Caco-2 (cell line): ENCODE results near the gene ASL. TPM values are rescaled to one million over a fixed set of nuclear protein-coding genes. Genes with fewer than 3 reads are reported as not detected.
"Not testable (repeated sequence)": the region's sequence is repeated elsewhere in the genome, so short reads cannot be mapped to it uniquely, and the experiment has no call there.

ENCODE experiments used
- BruUV-seq: library from RNA; stranded (reverse); fragments of 400-500 nt; replicated peaks from 2 replicates; lab custom pipeline; 2021; lab: Mats Ljungman, UMichigan
- CTCF ChIA-PET: fragments of 300-600 bp; sonication (Branson Sonifier 250); formaldehyde crosslinking; loops from one replicate; lab custom pipeline; 2022; ENCODE audit warnings: antibody characterized with exemption; lab: Charles Lee
- POLR2A ChIA-PET: fragments of 300-600 bp; sonication (Branson Sonifier 250); formaldehyde crosslinking; loops from one replicate; lab custom pipeline; 2022; ENCODE audit warnings: antibody characterized with exemption; lab: Charles Lee
- DNase-seq, 2 experiments: peaks; one replicate each; pipeline versions ENCODE4 v3.0.0 to v3.0.0-alpha.2; 2020 to 2022
- H3K27me3 ChIP-seq: replicated peaks from 2 replicates; pipeline ENCODE4 v1.6.0; 2011; ENCODE audit warnings: low read length; ENCODE audit not compliant: control insufficient read depth, insufficient read depth
- H3K36me3 ChIP-seq: 2 replicates; pipeline ENCODE4 v1.5.1; 2011; ENCODE audit warnings: low read length; ENCODE audit not compliant: control insufficient read depth, insufficient read depth
- H3K4me1 ChIP-seq: fragments of 250-450 bp; sonication (Bioruptor Pico); 2 replicates; pipeline ENCODE4 v1.5.1; 2020; ENCODE audit warnings: mild to moderate bottlenecking
- H3K4me3 ChIP-seq: 2 replicates; pipeline ENCODE4 v1.5.1; 2011; ENCODE audit warnings: low read depth, mild to moderate bottlenecking, control low read depth, low read length
- H3K9me3 ChIP-seq: fragments of 250-450 bp; sonication (Bioruptor Pico); 2 replicates; pipeline ENCODE4 v1.5.1; 2020; ENCODE audit warnings: mild to moderate bottlenecking, moderate library complexity
- H3K27ac Mint-ChIP-seq: one replicate; pipeline ENCODE4 v1.8.0; 2022; ENCODE audit warnings: mixed read lengths; ENCODE audit not compliant: unreplicated experiment
- H3K27me3 Mint-ChIP-seq: one replicate; pipeline ENCODE4 v1.8.0; 2022; ENCODE audit warnings: mixed read lengths; ENCODE audit not compliant: insufficient read depth, unreplicated experiment
- H3K36me3 Mint-ChIP-seq: one replicate; pipeline ENCODE4 v1.8.0; 2022; ENCODE audit warnings: mild to moderate bottlenecking, mixed read lengths; ENCODE audit not compliant: insufficient read depth, unreplicated experiment
- H3K4me1 Mint-ChIP-seq: one replicate; pipeline ENCODE4 v1.8.0; 2022; ENCODE audit warnings: low read depth, mixed read lengths; ENCODE audit not compliant: unreplicated experiment
- H3K4me3 Mint-ChIP-seq: one replicate; pipeline ENCODE4 v1.8.0; 2022; ENCODE audit warnings: mild to moderate bottlenecking, moderate library complexity, mixed read lengths; ENCODE audit not compliant: unreplicated experiment
- H3K9me3 Mint-ChIP-seq: one replicate; pipeline ENCODE4 v1.8.0; 2022; ENCODE audit warnings: mixed read lengths; ENCODE audit not compliant: unreplicated experiment
- intact Hi-C: fragments of 100-400 bp; cut with micrococcal nuclease; formaldehyde crosslinking; loops from one replicate; pipeline ENCODE4 v1.10.0; 2022; ENCODE audit not compliant: unreplicated experiment
- total RNA-seq: library from RNA; stranded (reverse); gene quantifications from 2 replicates; pipeline ENCODE4 v1.2.3, GENCODE V29; 2022
- TF ChIP-seq, protein P1 (sequence below), 2 experiments: fragments of 200-600 bp in 1 of 2; IDR thresholded peaks; 1 replicate in 1 of 2; 2 replicates in 1 of 2; pipeline versions ENCODE4 v1.5.1 to v1.8.0; 2011 to 2022; ENCODE audit warnings: antibody characterized with exemption in 1 of 2, control low read depth in 1 of 2, inconsistent platforms in 1 of 2, low read depth in 1 of 2, low read length in 1 of 2, mild to moderate bottlenecking in 1 of 2, moderate library complexity in 1 of 2; ENCODE audit not compliant: insufficient read depth in 1 of 2, severe bottlenecking in 1 of 2, unreplicated experiment in 1 of 2

Gene ASL
- total RNA-seq, 1 experiment from 2014 or later = 54.9 TPM

DNA sequence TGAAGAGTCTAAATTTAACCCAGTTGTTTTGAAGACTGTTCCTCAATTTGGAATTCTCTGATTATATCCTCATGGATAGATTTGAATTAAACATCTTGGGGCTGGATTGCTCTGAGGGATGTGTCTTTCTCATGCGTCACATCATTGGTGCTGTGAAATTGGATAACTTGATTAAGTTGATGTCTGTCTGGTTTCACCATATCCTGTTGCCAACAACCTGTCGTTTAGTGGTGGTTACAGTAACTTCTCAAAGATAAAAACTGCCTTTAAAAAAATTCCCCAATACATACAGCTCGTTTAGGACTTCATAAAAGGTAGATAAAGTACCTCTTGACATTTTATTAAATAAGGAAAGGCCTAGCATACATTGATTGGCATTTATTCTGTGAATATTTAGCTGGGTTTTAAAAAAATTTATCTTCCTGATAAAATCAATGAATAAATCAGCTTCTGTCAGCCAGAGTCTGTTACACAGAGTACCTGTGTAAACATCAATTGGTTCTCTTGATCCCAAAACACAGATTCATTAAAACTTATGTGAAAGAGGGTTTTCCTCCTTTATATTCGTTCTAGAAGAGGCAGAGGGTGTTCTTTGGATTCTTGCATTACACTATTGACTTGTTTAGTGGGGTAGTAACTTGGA is 49.6 kb downstream of the ASL start:
- H3K36me3 Mint-ChIP-seq = peaks cover 12% of the 10 kb centered on the region
- H3K4me1 Mint-ChIP-seq = peaks cover 10% of the 10 kb centered on the region
- H3K36me3 ChIP-seq = no peaks in the 10 kb centered on the region; the same call in 1 of the 2 replicates
- no peaks in the 10 kb centered on the region for H3K9me3 ChIP-seq
- intact Hi-C loops = no loop called here
- H3K4me3 Mint-ChIP-seq = no peak overlapping the region
- no peaks in the 10 kb centered on the region for H3K27me3 Mint-ChIP-seq
- no peak overlapping the region for H3K4me3 ChIP-seq
- no peak for DNase-seq
- no peaks in the 10 kb centered on the region for H3K4me1 ChIP-seq
- no peaks in the 10 kb centered on the region for H3K9me3 Mint-ChIP-seq
- TF ChIP-seq, protein P1, sequence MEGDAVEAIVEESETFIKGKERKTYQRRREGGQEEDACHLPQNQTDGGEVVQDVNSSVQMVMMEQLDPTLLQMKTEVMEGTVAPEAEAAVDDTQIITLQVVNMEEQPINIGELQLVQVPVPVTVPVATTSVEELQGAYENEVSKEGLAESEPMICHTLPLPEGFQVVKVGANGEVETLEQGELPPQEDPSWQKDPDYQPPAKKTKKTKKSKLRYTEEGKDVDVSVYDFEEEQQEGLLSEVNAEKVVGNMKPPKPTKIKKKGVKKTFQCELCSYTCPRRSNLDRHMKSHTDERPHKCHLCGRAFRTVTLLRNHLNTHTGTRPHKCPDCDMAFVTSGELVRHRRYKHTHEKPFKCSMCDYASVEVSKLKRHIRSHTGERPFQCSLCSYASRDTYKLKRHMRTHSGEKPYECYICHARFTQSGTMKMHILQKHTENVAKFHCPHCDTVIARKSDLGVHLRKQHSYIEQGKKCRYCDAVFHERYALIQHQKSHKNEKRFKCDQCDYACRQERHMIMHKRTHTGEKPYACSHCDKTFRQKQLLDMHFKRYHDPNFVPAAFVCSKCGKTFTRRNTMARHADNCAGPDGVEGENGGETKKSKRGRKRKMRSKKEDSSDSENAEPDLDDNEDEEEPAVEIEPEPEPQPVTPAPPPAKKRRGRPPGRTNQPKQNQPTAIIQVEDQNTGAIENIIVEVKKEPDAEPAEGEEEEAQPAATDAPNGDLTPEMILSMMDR (IDR thresholded peaks at IDR 0.05; ENCODE audit: insufficient read depth in 1 of 2, low read depth in 1 of 2, low read length in 1 of 2, severe bottlenecking in 1 of 2, unreplicated experiment in 1 of 2) = no peak
- ChIA-PET CTCF (no interaction called here), POLR2A (no interaction called here)
- no peaks in the 10 kb centered on the region for H3K27me3 ChIP-seq
- BruUV-seq = no TSS peak
- no peak overlapping the region for H3K27ac Mint-ChIP-seq

DNA sequence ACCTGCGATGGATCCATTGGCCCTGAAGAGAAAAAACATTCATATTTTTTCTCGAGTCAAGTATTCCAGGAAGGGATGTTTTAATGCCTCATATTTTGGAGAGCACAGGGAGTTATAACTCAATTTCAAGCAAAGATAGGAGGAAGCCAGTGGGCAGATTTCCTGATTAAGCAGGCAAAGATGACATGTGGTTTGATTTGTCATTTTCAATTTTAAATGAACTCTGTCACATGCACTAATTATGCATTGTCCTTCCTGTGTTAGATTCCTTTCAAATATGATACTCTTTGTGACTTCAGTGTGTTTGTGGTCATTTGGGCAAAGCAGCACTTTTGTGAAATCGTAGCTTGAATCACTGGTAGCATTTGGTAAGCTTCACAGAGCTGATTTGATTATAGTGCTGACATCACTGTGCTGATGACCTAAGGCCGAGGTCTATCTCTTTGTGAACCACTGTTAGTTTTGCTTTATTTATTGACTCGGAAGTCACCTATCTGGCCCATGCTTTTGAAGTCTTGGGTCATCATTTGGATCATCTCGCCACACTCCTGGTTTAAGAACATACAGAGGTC is 50.2 kb downstream of the ASL start:
- BruUV-seq, H3K27me3 Mint-ChIP-seq, H3K27ac Mint-ChIP-seq, intact Hi-C loops, CTCF ChIA-PET, DNase-seq, H3K27me3 ChIP-seq, H3K4me3 ChIP-seq, H3K4me3 Mint-ChIP-seq, H3K4me1 ChIP-seq, H3K9me3 ChIP-seq, H3K36me3 ChIP-seq, H3K9me3 Mint-ChIP-seq, POLR2A ChIA-PET: not testable (repeated sequence)
- H3K4me1 Mint-ChIP-seq = peaks cover 10% of the 10 kb centered on the region
- peaks cover 16% of the 10 kb centered on the region for H3K36me3 Mint-ChIP-seq

DNA sequence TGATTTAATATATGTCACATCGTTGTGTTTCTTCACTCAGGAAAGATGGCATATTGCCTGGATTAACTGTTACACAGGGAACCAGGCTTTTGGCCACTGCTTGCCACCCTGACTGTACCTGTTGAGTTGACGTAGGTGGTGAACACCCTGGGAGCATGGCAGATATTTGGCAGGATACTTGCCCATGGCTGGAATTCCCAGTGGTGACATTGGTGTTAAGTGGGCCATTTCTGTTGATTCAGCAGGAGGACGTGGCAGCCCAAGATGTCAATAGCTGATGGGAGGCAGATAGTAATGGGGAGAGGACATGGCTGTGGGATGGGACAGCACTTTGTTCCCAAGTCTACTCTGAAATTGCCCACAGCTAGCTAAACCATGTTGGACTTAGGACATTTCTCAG is 51.6 kb downstream of the ASL start:
- H3K9me3 Mint-ChIP-seq, H3K4me1 ChIP-seq, BruUV-seq, intact Hi-C loops, H3K27me3 Mint-ChIP-seq, H3K4me3 ChIP-seq, H3K36me3 ChIP-seq, DNase-seq, H3K27me3 ChIP-seq, H3K27ac Mint-ChIP-seq, CTCF ChIA-PET, H3K4me3 Mint-ChIP-seq, H3K9me3 ChIP-seq: not testable (repeated sequence)
- Mint-ChIP-seq H3K36me3 (peaks cover 29% of the 10 kb centered on the region), H3K4me1 (peaks cover 10% of the 10 kb centered on the region)
- POLR2A ChIA-PET = interaction anchor here (0.6 kb wide), 1 partner anchor 162 kb away, joined by 3 read pairs; no protein-coding TSS in a partner anchor

DNA sequence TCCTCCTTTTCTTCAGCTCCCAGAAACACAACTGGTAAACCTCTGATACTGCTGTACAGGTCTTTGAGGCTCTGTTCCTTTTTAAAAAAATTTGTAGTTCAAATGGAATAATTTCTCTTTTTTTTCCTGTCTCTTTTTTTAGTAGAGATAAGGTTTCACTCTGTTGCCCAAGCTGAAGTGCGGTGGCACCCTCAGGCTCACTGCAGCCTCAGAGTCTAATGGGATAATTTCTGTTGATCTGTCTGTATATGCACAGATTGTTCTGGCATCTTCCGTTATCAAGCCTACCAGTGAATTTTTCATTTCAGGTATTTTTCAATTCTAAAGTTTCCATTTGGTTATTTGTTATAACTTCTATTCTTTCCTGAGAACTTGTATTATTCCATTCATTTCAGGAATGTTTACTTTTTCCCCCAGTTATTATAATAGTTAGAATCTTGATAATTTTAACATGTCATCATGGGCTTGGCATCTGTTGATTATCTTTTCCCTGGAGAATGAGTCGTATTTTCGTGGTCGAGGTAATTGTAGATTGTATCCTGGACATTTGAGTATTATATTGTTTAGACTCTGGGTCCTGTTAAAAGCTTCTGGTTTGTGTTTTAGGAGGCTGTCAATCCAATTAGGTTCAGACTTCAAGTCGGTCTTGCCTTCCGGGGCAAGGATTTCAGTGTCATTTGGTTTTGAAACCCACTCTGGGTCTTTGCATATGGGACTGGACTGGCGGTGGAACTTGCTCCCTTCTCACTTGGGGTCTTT is 63.6 kb downstream of the ASL start:
- peaks cover 4% of the 10 kb centered on the region for H3K36me3 ChIP-seq
- H3K9me3 ChIP-seq = no peaks in the 10 kb centered on the region
- peaks cover 89% of the 10 kb centered on the region for H3K36me3 Mint-ChIP-seq
- intact Hi-C loops = no loop called here
- H3K27me3 Mint-ChIP-seq = no peaks in the 10 kb centered on the region
- BruUV-seq = no TSS peak
- H3K4me1 ChIP-seq = peaks cover 28% of the 10 kb centered on the region
- peaks cover 40% of the 10 kb centered on the region for H3K4me1 Mint-ChIP-seq
- H3K4me3 Mint-ChIP-seq = no peak overlapping the region
- H3K27ac Mint-ChIP-seq = peak overlapping the region; percentile 74
- ChIA-PET POLR2A (interaction anchor here (0.6 kb wide), 2 partner anchors 63 to 110 kb away, joined by 4 to 6 read pairs; partner anchors contain the start of gene ASL), CTCF (interaction anchor here (0.6 to 0.7 kb wide), 2 partner anchors 48 to 61 kb away, joined by 3 to 4 read pairs; no protein-coding TSS in a partner anchor)
- no peak for DNase-seq
- no peak overlapping the region for H3K4me3 ChIP-seq
- no peaks in the 10 kb centered on the region for H3K9me3 Mint-ChIP-seq
- no peaks in the 10 kb centered on the region for H3K27me3 ChIP-seq
- TF ChIP-seq, protein P1 (IDR thresholded peaks at IDR 0.05; ENCODE audit: insufficient read depth in 1 of 2, low read depth in 1 of 2, low read length in 1 of 2, severe bottlenecking in 1 of 2, unreplicated experiment in 1 of 2) = no peak
